ENCODE data around the gene RTN4RL1.

Gene RTN4RL1

GRCh38 chr17:1946021-1946932 is 78.9 kb downstream of the RTN4RL1 start:
- DNase-seq = no peak
- H3K27me3 ChIP-seq (ENCODE audit: insufficient read depth, low read length, poor library complexity) = no peaks in the 10 kb centered on the region

GRCh38 chr17:1945621-1946020 is 79.5 kb downstream of the RTN4RL1 start:
- Histone ChIP-seq H3K56ac (ENCODE audit: low read length) (no peak overlapping the region), H2AK5ac (ENCODE audit: low read length) (no peak overlapping the region), H3K4me2 (ENCODE audit: low read length) (no peak overlapping the region), H3K4me3 (ENCODE audit: low read length) (no peak overlapping the region), H3K4me1 (ENCODE audit: control insufficient read depth, low read depth, low read length) (no peaks in the 10 kb centered on the region), H4K8ac (ENCODE audit: low read depth, low read length) (no peak overlapping the region), H3K27me3 (ENCODE audit: insufficient read depth, low read length, poor library complexity) (no peaks in the 10 kb centered on the region), H3K79me2 (ENCODE audit: control insufficient read depth, insufficient read depth, low read length) (no peaks in the 10 kb centered on the region), H3K27ac (ENCODE audit: low read depth, low read length) (no peak overlapping the region), H3K79me1 (ENCODE audit: low read length) (no peaks in the 10 kb centered on the region), H2BK15ac (replicated peaks; ENCODE audit: low read depth) (no peak overlapping the region), H3K23ac (ENCODE audit: low read length) (no peak overlapping the region), H4K5ac (ENCODE audit: low read length) (no peak overlapping the region), H2BK120ac (ENCODE audit: low read depth, low read length) (no peak overlapping the region), H3K4ac (ENCODE audit: low read depth, low read length) (no peak overlapping the region), H2BK5ac (ENCODE audit: low read length) (no peak overlapping the region), H3K18ac (ENCODE audit: low read length) (no peak overlapping the region), H3K9ac (ENCODE audit: low read length) (no peak overlapping the region), H3K36me3 (ENCODE audit: control insufficient read depth, insufficient read depth, low read length) (no peaks in the 10 kb centered on the region)
- no CpG with 5 or more reads among the region's 12 CpGs for WGBS (ENCODE audit: extremely low coverage, insufficient coverage, low lambda C conversion rate)
- DNase-seq = no peak

More at GRCh38 chr17:1946021-1946932, 78.9 kb downstream of the RTN4RL1 start:
- H3K23ac ChIP-seq (ENCODE audit: low read length) = peak overlapping the region; percentile 81
- no CpG with 5 or more reads among the region's 20 CpGs for WGBS (ENCODE audit: extremely low coverage, insufficient coverage, low lambda C conversion rate)
- no peaks in the 10 kb centered on the region for H3K36me3 ChIP-seq (ENCODE audit: control insufficient read depth, insufficient read depth, low read length)
- no peaks in the 10 kb centered on the region for H3K79me1 ChIP-seq (ENCODE audit: low read length)
- H4K5ac ChIP-seq (ENCODE audit: low read length) = no peak overlapping the region
- no peaks in the 10 kb centered on the region for H3K4me1 ChIP-seq (ENCODE audit: control insufficient read depth, low read depth, low read length)
- H2BK5ac ChIP-seq (ENCODE audit: low read length) = no peak overlapping the region
- no peak overlapping the region for H3K4ac ChIP-seq (ENCODE audit: low read depth, low read length)
- H2BK15ac ChIP-seq (replicated peaks; ENCODE audit: low read depth) = no peak overlapping the region
- H3K27ac ChIP-seq (ENCODE audit: low read depth, low read length) = no peak overlapping the region
- no peak overlapping the region for H3K9ac ChIP-seq (ENCODE audit: low read length)
- H4K8ac ChIP-seq (ENCODE audit: low read depth, low read length) = no peak overlapping the region
- no peak overlapping the region for H2BK120ac ChIP-seq (ENCODE audit: low read depth, low read length)
- H3K4me3 ChIP-seq (ENCODE audit: low read length) = no peak overlapping the region
- no peaks in the 10 kb centered on the region for H3K79me2 ChIP-seq (ENCODE audit: control insufficient read depth, insufficient read depth, low read length)
- H3K56ac ChIP-seq (ENCODE audit: low read length) = no peak overlapping the region
- H3K4me2 ChIP-seq (ENCODE audit: low read length) = no peak overlapping the region
- no peak overlapping the region for H2AK5ac ChIP-seq (ENCODE audit: low read length)
- no peak overlapping the region for H3K18ac ChIP-seq (ENCODE audit: low read length)

- no peaks in the 10 kb centered on the region for H3K79me1 ChIP-seq (ENCODE audit: low read length)
- no peaks in the 10 kb centered on the region for H3K79me2 ChIP-seq (ENCODE audit: control insufficient read depth, insufficient read depth, low read length)
- H2BK120ac ChIP-seq (ENCODE audit: low read depth, low read length) = no peak overlapping the region
- no peak overlapping the region for H4K8ac ChIP-seq (ENCODE audit: low read depth, low read length)
- no peak overlapping the region for H3K4ac ChIP-seq (ENCODE audit: low read depth, low read length)
- no peak overlapping the region for H2BK5ac ChIP-seq (ENCODE audit: low read length)
- H2BK15ac ChIP-seq (replicated peaks; ENCODE audit: low read depth) = no peak overlapping the region
- H3K18ac ChIP-seq (ENCODE audit: low read length) = no peak overlapping the region
- H3K9ac ChIP-seq (ENCODE audit: low read length) = no peak overlapping the region
- no peak overlapping the region for H4K5ac ChIP-seq (ENCODE audit: low read length)
- H3K27me3 ChIP-seq (ENCODE audit: insufficient read depth, low read length, poor library complexity) = no peaks in the 10 kb centered on the region
- H3K23ac ChIP-seq (ENCODE audit: low read length) = no peak overlapping the region
- H3K27ac ChIP-seq (ENCODE audit: low read depth, low read length) = no peak overlapping the region
- H3K4me3 ChIP-seq (ENCODE audit: low read length) = no peak overlapping the region
- H3K4me2 ChIP-seq (ENCODE audit: low read length) = no peak overlapping the region
- no peak for DNase-seq
- no CpG with 5 or more reads among the region's 11 CpGs for WGBS (ENCODE audit: extremely low coverage, insufficient coverage, low lambda C conversion rate)
- no peak overlapping the region for H3K56ac ChIP-seq (ENCODE audit: low read length)
- H2AK5ac ChIP-seq (ENCODE audit: low read length) = no peak overlapping the region
- no peaks in the 10 kb centered on the region for H3K36me3 ChIP-seq (ENCODE audit: control insufficient read depth, insufficient read depth, low read length)
- no peaks in the 10 kb centered on the region for H3K4me1 ChIP-seq (ENCODE audit: control insufficient read depth, low read depth, low read length)
Measured at GRCh38 chr17:1943436-1943831, 81.7 kb downstream of the RTN4RL1 start.

- no peak overlapping the region for H3K4ac ChIP-seq (ENCODE audit: low read depth, low read length)
- H2BK120ac ChIP-seq (ENCODE audit: low read depth, low read length) = no peak overlapping the region
- no peak overlapping the region for H3K23ac ChIP-seq (ENCODE audit: low read length)
- H3K9ac ChIP-seq (ENCODE audit: low read length) = no peak overlapping the region
- no peak overlapping the region for H4K8ac ChIP-seq (ENCODE audit: low read depth, low read length)
- no peaks in the 10 kb centered on the region for H3K79me1 ChIP-seq (ENCODE audit: low read length)
- no peaks in the 10 kb centered on the region for H3K4me1 ChIP-seq (ENCODE audit: control insufficient read depth, low read depth, low read length)
- no CpG with 5 or more reads among the region's 21 CpGs for WGBS (ENCODE audit: extremely low coverage, insufficient coverage, low lambda C conversion rate)
- H3K56ac ChIP-seq (ENCODE audit: low read length) = no peak overlapping the region
- no peaks in the 10 kb centered on the region for H3K79me2 ChIP-seq (ENCODE audit: control insufficient read depth, insufficient read depth, low read length)
- H3K4me3 ChIP-seq (ENCODE audit: low read length) = no peak overlapping the region
- no peak overlapping the region for H2BK5ac ChIP-seq (ENCODE audit: low read length)
- DNase-seq = no peak
- no peak overlapping the region for H4K5ac ChIP-seq (ENCODE audit: low read length)
- H2BK15ac ChIP-seq (replicated peaks; ENCODE audit: low read depth) = no peak overlapping the region
- H3K27ac ChIP-seq (ENCODE audit: low read depth, low read length) = no peak overlapping the region
- no peak overlapping the region for H2AK5ac ChIP-seq (ENCODE audit: low read length)
- no peak overlapping the region for H3K4me2 ChIP-seq (ENCODE audit: low read length)
- H3K18ac ChIP-seq (ENCODE audit: low read length) = no peak overlapping the region
- H3K27me3 ChIP-seq (ENCODE audit: insufficient read depth, low read length, poor library complexity) = no peaks in the 10 kb centered on the region
- H3K36me3 ChIP-seq (ENCODE audit: control insufficient read depth, insufficient read depth, low read length) = no peaks in the 10 kb centered on the region
Measured at GRCh38 chr17:1942666-1943435, 82.3 kb downstream of the RTN4RL1 start.

- no peak overlapping the region for H3K4me3 ChIP-seq (ENCODE audit: low read length)
- no peak overlapping the region for H2BK5ac ChIP-seq (ENCODE audit: low read length)
- no peaks in the 10 kb centered on the region for H3K79me1 ChIP-seq (ENCODE audit: low read length)
- no peak overlapping the region for H3K18ac ChIP-seq (ENCODE audit: low read length)
- no peak overlapping the region for H3K4me2 ChIP-seq (ENCODE audit: low read length)
- WGBS (ENCODE audit: extremely low coverage, insufficient coverage, low lambda C conversion rate) = no CpG with 5 or more reads among the region's 7 CpGs
- no peak overlapping the region for H3K27ac ChIP-seq (ENCODE audit: low read depth, low read length)
- H4K5ac ChIP-seq (ENCODE audit: low read length) = no peak overlapping the region
- no peak overlapping the region for H2BK120ac ChIP-seq (ENCODE audit: low read depth, low read length)
- H3K23ac ChIP-seq (ENCODE audit: low read length) = no peak overlapping the region
- H3K56ac ChIP-seq (ENCODE audit: low read length) = no peak overlapping the region
- H3K4me1 ChIP-seq (ENCODE audit: control insufficient read depth, low read depth, low read length) = no peaks in the 10 kb centered on the region
- no peak overlapping the region for H4K8ac ChIP-seq (ENCODE audit: low read depth, low read length)
- no peak overlapping the region for H3K9ac ChIP-seq (ENCODE audit: low read length)
- DNase-seq = no peak
- H3K79me2 ChIP-seq (ENCODE audit: control insufficient read depth, insufficient read depth, low read length) = no peaks in the 10 kb centered on the region
- H3K27me3 ChIP-seq (ENCODE audit: insufficient read depth, low read length, poor library complexity) = no peaks in the 10 kb centered on the region
- no peaks in the 10 kb centered on the region for H3K36me3 ChIP-seq (ENCODE audit: control insufficient read depth, insufficient read depth, low read length)
- no peak overlapping the region for H2AK5ac ChIP-seq (ENCODE audit: low read length)
- no peak overlapping the region for H3K4ac ChIP-seq (ENCODE audit: low read depth, low read length)
- no peak overlapping the region for H2BK15ac ChIP-seq (replicated peaks; ENCODE audit: low read depth)
Measured at GRCh38 chr17:1942066-1942365, 83.1 kb downstream of the RTN4RL1 start.

Measured in mesendoderm (in vitro differentiated cells).